Ishikawa (cell line): ENCODE results near the gene UNC5C.

ENCODE experiments used
- CEBPB ChIP-seq: IDR thresholded peaks from 2 replicates; pipeline ENCODE4 v1.6.1; 2012
- CREB1 ChIP-seq: IDR thresholded peaks from 2 replicates; pipeline ENCODE4 v1.6.1; 2012; ENCODE audit warnings: low read depth
- EGR1 ChIP-seq: IDR thresholded peaks from 2 replicates; pipeline ENCODE4 v1.6.1; 2012
- EP300 ChIP-seq: IDR thresholded peaks from 2 replicates; pipeline ENCODE4 v1.6.1; 2012; ENCODE audit warnings: borderline replicate concordance
- FOXM1 ChIP-seq: IDR thresholded peaks from 2 replicates; pipeline ENCODE4 v1.6.1; 2012; ENCODE audit warnings: low read depth, borderline replicate concordance
- MAX ChIP-seq: IDR thresholded peaks from 2 replicates; pipeline ENCODE4 v1.6.1; 2012
- RAD21 ChIP-seq: IDR thresholded peaks from 2 replicates; pipeline ENCODE4 v1.6.1; 2012; ENCODE audit warnings: low read depth
- REST ChIP-seq: IDR thresholded peaks from 2 replicates; pipeline ENCODE4 v1.6.1; 2012; ENCODE audit warnings: low read depth, mild to moderate bottlenecking
- TAF1 ChIP-seq: IDR thresholded peaks from 2 replicates; pipeline ENCODE4 v1.6.1; 2012; ENCODE audit warnings: low read depth, mild to moderate bottlenecking
- TEAD4 ChIP-seq: IDR thresholded peaks from 2 replicates; pipeline ENCODE4 v1.6.1; 2012
- USF1 ChIP-seq: IDR thresholded peaks from 2 replicates; pipeline ENCODE4 v1.6.1; 2012
- YY1 ChIP-seq: IDR thresholded peaks from 2 replicates; pipeline ENCODE4 v1.6.1; 2012; ENCODE audit warnings: low read depth

DNA sequence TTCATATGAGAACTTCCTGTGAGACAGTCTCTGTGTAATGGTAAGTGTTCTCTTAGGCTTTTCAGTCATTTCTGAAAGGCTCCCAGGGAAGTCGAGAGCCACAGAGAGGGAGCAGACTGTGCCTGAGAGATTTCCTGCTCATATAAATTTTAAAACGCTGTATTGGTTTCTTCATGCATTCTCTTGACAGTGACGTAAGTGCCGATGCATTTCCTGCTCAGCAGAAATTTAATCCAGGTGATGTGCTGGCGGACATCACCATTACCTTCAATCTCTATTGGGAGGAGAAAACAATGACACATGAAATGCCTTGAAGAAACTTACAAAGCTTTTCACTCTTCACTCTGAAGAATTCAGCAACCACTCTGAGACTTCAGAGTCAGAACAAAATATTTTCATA, 407.4 kb downstream of the UNC5C start:
- no peak for TF ChIP-seq REST
- no peak for TF ChIP-seq YY1
- no peak for TF ChIP-seq CREB1
- TF ChIP-seq EP300: no peak
- TF ChIP-seq CEBPB: no peak
- no peak for TF ChIP-seq USF1
- TF ChIP-seq TAF1: no peak
- no peak for TF ChIP-seq RAD21
- TF ChIP-seq EGR1: no peak
- no peak for TF ChIP-seq TEAD4
- no peak for TF ChIP-seq MAX
- TF ChIP-seq FOXM1: no peak
